Vagina (tissue), 2 donors: ENCODE results near the gene GPR82. TPM values are rescaled to one million over a fixed set of nuclear protein-coding genes. Genes with fewer than 3 reads are reported as not detected.

Experiments
- DNase-seq, 2 donors: peaks; one replicate each; pipeline ENCODE4 v3.0.0-alpha.2; 2017; ENCODE audit errors: extremely low spot score in 2 of 2
- H3K27ac ChIP-seq: fragments of 200-600 bp; sonication (generic); one replicate; pipeline ENCODE4 v1.5.1; 2019
- H3K27me3 ChIP-seq: fragments of 200-600 bp; sonication (generic); one replicate; pipeline ENCODE4 v1.5.1; 2019
- H3K36me3 ChIP-seq, 2 donors: fragments of 200-600 bp; sonication (generic); one replicate each; pipeline ENCODE4 v1.5.1; 2017 to 2019
- H3K4me1 ChIP-seq: fragments of 200-600 bp; sonication (generic); one replicate; pipeline ENCODE4 v1.5.1; 2019
- H3K4me3 ChIP-seq, 2 donors: fragments of 200-600 bp; sonication (generic); 1 replicate in 1 of 2; 2 replicates in 1 of 2; pipeline ENCODE4 v1.5.1; 2016 to 2019
- H3K9me3 ChIP-seq: fragments of 200-600 bp; sonication (generic); one replicate; pipeline ENCODE4 v1.5.1; 2019
- CTCF ChIP-seq, 3 experiments: fragments of 450-650 bp in 2 of 3; fragments of 200-600 bp in 1 of 3; sonication (generic) in 1 of 3; IDR thresholded peaks; one replicate each; pipeline ENCODE4 v1.5.1; 2017 to 2019; ENCODE audit warnings: antibody characterized with exemption in 3 of 3, mild to moderate bottlenecking in 2 of 3, moderate library complexity in 2 of 3
- POLR2A ChIP-seq, 2 donors: fragments of 450-650 bp; IDR thresholded peaks; one replicate each; pipeline ENCODE4 v1.6.1; 2017; ENCODE audit warnings: antibody characterized with exemption in 2 of 2, mild to moderate bottlenecking in 2 of 2, moderate library complexity in 2 of 2
- POLR2AphosphoS5 ChIP-seq, 2 donors: sonication (generic); formaldehyde crosslinking; IDR thresholded peaks; one replicate each; pipeline ENCODE4 v1.9.0; 2017; ENCODE audit warnings: antibody characterized with exemption in 2 of 2, mild to moderate bottlenecking in 2 of 2, low read depth in 1 of 2; ENCODE audit not compliant: insufficient read depth in 1 of 2
- intact Hi-C: fragments of 100-400 bp; cut with DNase I; formaldehyde crosslinking; loops from one replicate; pipeline ENCODE4 v1.15.1; 2023
- total RNA-seq: library from RNA; depleted of rRNA; stranded (reverse); fragments of >200 nt; gene quantifications from one replicate; pipeline ENCODE4 v1.2.3, GENCODE V29; 2016

The GPR82 gene
- total RNA-seq, 1 donor from 2014 or later = not detected

- TF ChIP-seq CTCF (IDR thresholded peaks at IDR 0.05) (peak in 1 of 3 experiments; percentile 9), POLR2A (IDR thresholded peaks at IDR 0.05) (no peak)
- intact Hi-C loops = no loop called here
Observed at GRCh38 chrX:41734530-41734929, 10.5 kb downstream of the GPR82 start.

GRCh38 chrX:41737065-41737464 is 13.1 kb downstream of the GPR82 start:
- Histone ChIP-seq H3K4me3 (no peak overlapping the region), H3K9me3 (no peaks in the 10 kb centered on the region), H3K27me3 (no peaks in the 10 kb centered on the region), H3K36me3 (no peaks in the 10 kb centered on the region), H3K27ac (no peak overlapping the region), H3K4me1 (no peaks in the 10 kb centered on the region)
- intact Hi-C loops = no loop called here
- no peak for TF ChIP-seq POLR2AphosphoS5 (IDR thresholded peaks at IDR 0.05; ENCODE audit: insufficient read depth in 1 of 2, low read depth in 1 of 2)
- TF ChIP-seq POLR2A (IDR thresholded peaks at IDR 0.05) = no peak
- no peak for DNase-seq

More at GRCh38 chrX:41734530-41734929, 10.5 kb downstream of the GPR82 start:
- no peak overlapping the region for H3K4me3 ChIP-seq
- H3K36me3 ChIP-seq = no peaks in the 10 kb centered on the region
- no peak overlapping the region for H3K27ac ChIP-seq
- H3K27me3 ChIP-seq = no peaks in the 10 kb centered on the region
- no peak for DNase-seq
- H3K9me3 ChIP-seq = no peaks in the 10 kb centered on the region
- no peaks in the 10 kb centered on the region for H3K4me1 ChIP-seq

- H3K4me1 ChIP-seq = no peaks in the 10 kb centered on the region
- no peaks in the 10 kb centered on the region for H3K9me3 ChIP-seq
- peaks cover 0 to under 1% of the 10 kb centered on the region in 2 donors for H3K36me3 ChIP-seq
- TF ChIP-seq POLR2A (IDR thresholded peaks at IDR 0.05) = no peak
- no peak for TF ChIP-seq POLR2AphosphoS5 (IDR thresholded peaks at IDR 0.05; ENCODE audit: insufficient read depth in 1 of 2, low read depth in 1 of 2)
- TF ChIP-seq CTCF (IDR thresholded peaks at IDR 0.05) = no peak
- no peak overlapping the region for H3K4me3 ChIP-seq
- H3K27me3 ChIP-seq = no peaks in the 10 kb centered on the region
- no peak overlapping the region for H3K27ac ChIP-seq
- DNase-seq = no peak
- intact Hi-C loops = no loop called here
Observed at GRCh38 chrX:41739871-41740270, 15.9 kb downstream of the GPR82 start.

GRCh38 chrX:41750716-41751115 is 26.7 kb downstream of the GPR82 start:
- no peak for DNase-seq
- TF ChIP-seq POLR2AphosphoS5 (IDR thresholded peaks at IDR 0.05; ENCODE audit: insufficient read depth in 1 of 2, low read depth in 1 of 2) (no peak), POLR2A (IDR thresholded peaks at IDR 0.05) (no peak), CTCF (IDR thresholded peaks at IDR 0.05) (no peak)

GRCh38 chrX:41758401-41758800 is 34.4 kb downstream of the GPR82 start:
- H3K36me3 ChIP-seq = no peaks in the 10 kb centered on the region
- intact Hi-C loops = loop anchor here (10.0 kb wide), 1 partner anchor 294 kb away; no protein-coding TSS in a partner anchor
- no peaks in the 10 kb centered on the region for H3K4me1 ChIP-seq
- H3K9me3 ChIP-seq = no peaks in the 10 kb centered on the region
- H3K4me3 ChIP-seq = no peak overlapping the region
- no peak overlapping the region for H3K27ac ChIP-seq
- H3K27me3 ChIP-seq = no peaks in the 10 kb centered on the region
- TF ChIP-seq CTCF (IDR thresholded peaks at IDR 0.05) = no peak
- TF ChIP-seq POLR2A (IDR thresholded peaks at IDR 0.05) = no peak
- no peak for TF ChIP-seq POLR2AphosphoS5 (IDR thresholded peaks at IDR 0.05; ENCODE audit: insufficient read depth in 1 of 2, low read depth in 1 of 2)
- DNase-seq = no peak

More at GRCh38 chrX:41750716-41751115, 26.7 kb downstream of the GPR82 start:
- Histone ChIP-seq H3K9me3 (no peaks in the 10 kb centered on the region), H3K4me3 (no peak overlapping the region), H3K36me3 (no peaks in the 10 kb centered on the region), H3K4me1 (no peaks in the 10 kb centered on the region), H3K27me3 (no peaks in the 10 kb centered on the region), H3K27ac (no peak overlapping the region)
- intact Hi-C loops = loop anchor here (10.0 kb wide), 1 partner anchor 286 kb away; no protein-coding TSS in a partner anchor
